Activated naive CD4-positive, alpha-beta T cell treated with anti-CD3 and anti-CD28 coated beads, Interleukin-2, amount 10 ng/mL, durations not matched to agents 7 days and 5 days (primary cell): ENCODE results near the gene RMP24.

ENCODE experiments used
- CTCF ChIA-PET: fragments of 350-600 bp; sonication (Branson Sonifier 250); formaldehyde crosslinking; loops from one replicate; lab custom pipeline; 2021; ENCODE audit warnings: antibody characterized with exemption; lab: Charles Lee
- DNase-seq: peaks from one replicate; pipeline ENCODE4 v3.0.0-alpha.2; 2020
- H3K27ac Mint-ChIP-seq: one replicate; pipeline ENCODE4 v1.8.0; 2021; ENCODE audit warnings: mild to moderate bottlenecking, moderate library complexity, mixed read lengths
- H3K27me3 Mint-ChIP-seq: one replicate; pipeline ENCODE4 v1.8.0; 2021; ENCODE audit warnings: mild to moderate bottlenecking, mixed read lengths
- H3K36me3 Mint-ChIP-seq: one replicate; pipeline ENCODE4 v1.8.0; 2021; ENCODE audit warnings: mixed read lengths
- H3K4me1 Mint-ChIP-seq: one replicate; pipeline ENCODE4 v1.8.0; 2021; ENCODE audit warnings: mixed read lengths
- H3K4me3 Mint-ChIP-seq: one replicate; pipeline ENCODE4 v1.8.0; 2021; ENCODE audit warnings: mild to moderate bottlenecking, moderate library complexity, mixed read lengths
- H3K9me3 Mint-ChIP-seq: one replicate; pipeline ENCODE4 v1.8.0; 2021; ENCODE audit warnings: mixed read lengths

The RMP24 gene

GRCh38 chr18:35979112-35979511 is 6.6 kb downstream of the RMP24 start:
- H3K36me3 Mint-ChIP-seq = peaks cover 61% of the 10 kb centered on the region

GRCh38 chr18:35982409-35983114 is 10.1 kb downstream of the RMP24 start:
- CTCF ChIA-PET = no interaction called here
- H3K9me3 Mint-ChIP-seq = no peaks in the 10 kb centered on the region
- peaks cover 48% of the 10 kb centered on the region for H3K36me3 Mint-ChIP-seq
- H3K4me1 Mint-ChIP-seq = no peaks in the 10 kb centered on the region
- DNase-seq = no peak
- no peak overlapping the region for H3K27ac Mint-ChIP-seq
- H3K4me3 Mint-ChIP-seq = no peak overlapping the region
- H3K27me3 Mint-ChIP-seq = no peaks in the 10 kb centered on the region

More at GRCh38 chr18:35979112-35979511, 6.6 kb downstream of the RMP24 start:
- H3K4me1 Mint-ChIP-seq = peaks cover 15% of the 10 kb centered on the region
- CTCF ChIA-PET = no interaction called here
- H3K4me3 Mint-ChIP-seq = no peak overlapping the region
- no peak for DNase-seq
- H3K9me3 Mint-ChIP-seq = no peaks in the 10 kb centered on the region
- no peaks in the 10 kb centered on the region for H3K27me3 Mint-ChIP-seq
- no peak overlapping the region for H3K27ac Mint-ChIP-seq

- H3K27me3 Mint-ChIP-seq = no peaks in the 10 kb centered on the region
- CTCF ChIA-PET = no interaction called here
- no peaks in the 10 kb centered on the region for H3K4me1 Mint-ChIP-seq
- no peak overlapping the region for H3K4me3 Mint-ChIP-seq
- DNase-seq = no peak
- no peaks in the 10 kb centered on the region for H3K9me3 Mint-ChIP-seq
- H3K27ac Mint-ChIP-seq = no peak overlapping the region
- H3K36me3 Mint-ChIP-seq = peaks cover 44% of the 10 kb centered on the region
These were observed 10.7 kb downstream of the RMP24 start for GRCh38 chr18:35983147-35983546.

DNA sequence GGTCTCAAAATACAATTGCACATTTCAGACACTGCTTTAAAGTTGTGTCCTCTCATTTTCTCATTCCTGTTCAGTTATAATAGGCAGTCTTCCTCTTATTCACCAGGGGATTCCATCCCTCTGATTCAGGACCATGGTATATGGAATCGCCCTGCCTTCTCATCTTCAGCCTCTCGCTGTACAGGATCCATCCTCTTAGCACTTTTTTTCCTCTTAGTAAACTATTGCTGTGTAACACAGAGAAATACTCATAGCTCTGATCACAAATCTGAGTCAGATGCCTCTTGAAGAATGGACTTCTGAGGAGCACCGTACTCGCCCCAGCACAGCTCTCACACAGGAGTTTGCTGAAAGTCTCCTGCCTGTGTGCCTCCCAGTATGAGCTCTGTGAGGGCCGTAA is 11.3 kb downstream of the RMP24 start:
- Mint-ChIP-seq H3K27me3 (no peaks in the 10 kb centered on the region), H3K27ac (no peak overlapping the region), H3K4me3 (no peak overlapping the region), H3K4me1 (no peaks in the 10 kb centered on the region), H3K9me3 (no peaks in the 10 kb centered on the region), H3K36me3 (peaks cover 41% of the 10 kb centered on the region)
- DNase-seq = no peak
- CTCF ChIA-PET = no interaction called here

DNA sequence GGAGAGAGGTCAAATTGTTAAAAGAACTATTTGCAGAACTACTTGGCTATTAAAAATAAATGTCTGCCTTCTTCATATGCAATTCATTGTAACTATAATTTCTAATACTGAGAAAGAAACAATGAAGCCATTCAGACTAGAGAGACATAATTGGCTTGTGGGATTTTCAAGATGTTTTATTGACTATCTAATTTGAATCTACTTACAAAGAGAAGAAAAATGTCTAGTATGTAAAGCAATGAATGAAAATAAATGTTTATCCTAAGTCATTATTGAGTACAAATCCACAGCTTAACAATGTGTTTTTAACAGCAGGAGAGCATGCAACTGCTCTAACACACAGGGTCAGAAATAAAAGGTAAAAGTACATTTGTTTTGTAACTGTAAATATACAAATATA is 19.2 kb downstream of the RMP24 start:
- Mint-ChIP-seq H3K36me3 (peaks cover 12% of the 10 kb centered on the region), H3K27me3 (no peaks in the 10 kb centered on the region), H3K4me1 (no peaks in the 10 kb centered on the region), H3K9me3 (no peaks in the 10 kb centered on the region), H3K4me3 (no peak overlapping the region), H3K27ac (no peak overlapping the region)
- no peak for DNase-seq
- CTCF ChIA-PET = no interaction called here

GRCh38 chr18:35993013-35993412 is 20.5 kb downstream of the RMP24 start:
- CTCF ChIA-PET = no interaction called here
- no peaks in the 10 kb centered on the region for H3K4me1 Mint-ChIP-seq
- no peak overlapping the region for H3K4me3 Mint-ChIP-seq
- H3K36me3 Mint-ChIP-seq = peaks cover 10% of the 10 kb centered on the region
- no peak overlapping the region for H3K27ac Mint-ChIP-seq
- no peaks in the 10 kb centered on the region for H3K9me3 Mint-ChIP-seq
- DNase-seq = no peak
- H3K27me3 Mint-ChIP-seq = no peaks in the 10 kb centered on the region

DNA sequence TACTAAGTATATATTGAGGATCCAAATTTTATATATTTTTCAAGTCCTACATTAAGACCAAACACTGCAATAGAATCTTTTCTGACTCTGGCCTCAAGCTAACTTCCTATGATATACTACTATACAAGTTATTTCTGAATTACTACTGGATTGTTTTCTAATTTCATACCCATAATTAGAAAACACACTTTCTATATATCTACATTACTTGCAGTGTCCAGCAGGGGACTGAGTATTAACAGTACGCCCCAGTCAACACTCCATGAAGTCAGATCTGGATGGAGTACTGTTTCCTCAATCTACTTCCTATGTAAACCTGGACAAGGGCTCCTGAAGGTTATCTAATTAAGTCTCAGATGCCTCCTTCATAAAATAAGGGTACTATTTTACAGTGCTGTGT is 26.5 kb downstream of the RMP24 start:
- CTCF ChIA-PET = interaction anchor here (0.6 kb wide), 1 partner anchor 482 kb away, joined by 3 read pairs; no protein-coding TSS in a partner anchor
- DNase-seq = no peak

GRCh38 chr18:35999925-36000324 is 27.4 kb downstream of the RMP24 start:
- Mint-ChIP-seq H3K27me3 (no peaks in the 10 kb centered on the region), H3K9me3 (no peaks in the 10 kb centered on the region), H3K27ac (no peak overlapping the region), H3K36me3 (no peaks in the 10 kb centered on the region), H3K4me3 (no peak overlapping the region), H3K4me1 (no peaks in the 10 kb centered on the region)
- no peak for DNase-seq
- CTCF ChIA-PET = no interaction called here

More for the DNA sequence above, 26.5 kb downstream of the RMP24 start:
- Mint-ChIP-seq H3K4me1 (no peaks in the 10 kb centered on the region), H3K27ac (no peak overlapping the region), H3K27me3 (no peaks in the 10 kb centered on the region), H3K36me3 (no peaks in the 10 kb centered on the region), H3K4me3 (no peak overlapping the region), H3K9me3 (no peaks in the 10 kb centered on the region)

GRCh38 chr18:36006997-36007396 is 34.5 kb downstream of the RMP24 start:
- no peak for DNase-seq
- Mint-ChIP-seq H3K4me1 (no peaks in the 10 kb centered on the region), H3K36me3 (no peaks in the 10 kb centered on the region), H3K27ac (no peak overlapping the region), H3K9me3 (no peaks in the 10 kb centered on the region), H3K4me3 (no peak overlapping the region), H3K27me3 (no peaks in the 10 kb centered on the region)
- CTCF ChIA-PET = interaction anchor here (0.7 kb wide), 1 partner anchor 11 kb away, joined by 5 read pairs; no protein-coding TSS in a partner anchor

- Mint-ChIP-seq H3K27ac (no peak overlapping the region), H3K27me3 (no peaks in the 10 kb centered on the region), H3K36me3 (no peaks in the 10 kb centered on the region), H3K4me3 (no peak overlapping the region), H3K4me1 (no peaks in the 10 kb centered on the region), H3K9me3 (no peaks in the 10 kb centered on the region)
- CTCF ChIA-PET = no interaction called here
- DNase-seq = no peak
These were observed 36.7 kb downstream of the RMP24 start for GRCh38 chr18:36009214-36009613.

DNA sequence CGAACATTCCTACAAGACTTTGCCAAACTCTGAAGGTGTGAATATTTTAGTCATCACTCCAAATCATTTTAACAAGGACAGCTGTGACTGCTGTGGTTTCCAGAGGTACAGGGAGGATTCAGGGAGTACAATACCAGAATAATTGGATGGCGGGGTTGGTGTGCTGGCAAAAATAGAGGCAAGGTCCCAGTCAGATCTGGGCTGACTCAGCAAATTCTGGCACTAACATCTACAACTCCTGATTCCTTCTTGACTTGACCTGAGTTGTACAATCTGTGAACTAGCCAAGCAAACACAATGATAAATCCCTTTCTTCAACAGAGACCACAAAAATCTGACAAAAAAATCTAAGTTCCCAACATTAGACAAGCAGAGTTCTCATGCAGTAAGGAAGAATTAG is 40.4 kb downstream of the RMP24 start:
- CTCF ChIA-PET = no interaction called here
- DNase-seq = no peak
- no peak overlapping the region for H3K27ac Mint-ChIP-seq
- no peaks in the 10 kb centered on the region for H3K36me3 Mint-ChIP-seq
- no peaks in the 10 kb centered on the region for H3K4me1 Mint-ChIP-seq
- no peak overlapping the region for H3K4me3 Mint-ChIP-seq
- no peaks in the 10 kb centered on the region for H3K27me3 Mint-ChIP-seq
- H3K9me3 Mint-ChIP-seq = no peaks in the 10 kb centered on the region

GRCh38 chr18:36015629-36016028 is 43.1 kb downstream of the RMP24 start:
- Mint-ChIP-seq H3K27me3 (no peaks in the 10 kb centered on the region), H3K4me1 (no peaks in the 10 kb centered on the region), H3K27ac (no peak overlapping the region), H3K36me3 (no peaks in the 10 kb centered on the region), H3K4me3 (no peak overlapping the region), H3K9me3 (no peaks in the 10 kb centered on the region)
- CTCF ChIA-PET = no interaction called here
- DNase-seq = no peak

DNA sequence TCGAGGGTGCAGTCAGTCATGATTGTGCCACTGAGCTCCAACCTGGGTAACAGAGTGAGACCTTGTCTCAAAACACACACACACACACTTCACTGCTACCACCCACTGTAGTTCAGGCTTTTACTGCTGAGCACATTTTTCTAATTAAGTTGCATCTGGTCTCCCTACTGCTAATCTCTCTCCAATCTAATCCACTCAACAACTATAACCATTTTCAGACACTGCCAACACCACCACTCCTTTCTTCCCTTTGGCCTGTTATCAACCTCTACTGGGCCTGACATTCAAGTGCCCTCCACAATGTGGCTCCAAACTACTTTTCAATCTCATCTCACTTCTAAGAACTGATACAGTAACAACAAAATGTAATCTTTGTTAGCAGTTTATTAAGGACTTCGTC is 44.8 kb downstream of the RMP24 start:
- CTCF ChIA-PET = interaction anchor here (0.6 to 3.2 kb wide), 16 partner anchors 10 to 287 kb away, joined by 3 to 38 read pairs (median 4); no protein-coding TSS in a partner anchor
- Mint-ChIP-seq H3K27me3 (no peaks in the 10 kb centered on the region), H3K27ac (no peak overlapping the region), H3K36me3 (no peaks in the 10 kb centered on the region), H3K9me3 (no peaks in the 10 kb centered on the region), H3K4me1 (no peaks in the 10 kb centered on the region), H3K4me3 (no peak overlapping the region)
- no peak for DNase-seq

DNA sequence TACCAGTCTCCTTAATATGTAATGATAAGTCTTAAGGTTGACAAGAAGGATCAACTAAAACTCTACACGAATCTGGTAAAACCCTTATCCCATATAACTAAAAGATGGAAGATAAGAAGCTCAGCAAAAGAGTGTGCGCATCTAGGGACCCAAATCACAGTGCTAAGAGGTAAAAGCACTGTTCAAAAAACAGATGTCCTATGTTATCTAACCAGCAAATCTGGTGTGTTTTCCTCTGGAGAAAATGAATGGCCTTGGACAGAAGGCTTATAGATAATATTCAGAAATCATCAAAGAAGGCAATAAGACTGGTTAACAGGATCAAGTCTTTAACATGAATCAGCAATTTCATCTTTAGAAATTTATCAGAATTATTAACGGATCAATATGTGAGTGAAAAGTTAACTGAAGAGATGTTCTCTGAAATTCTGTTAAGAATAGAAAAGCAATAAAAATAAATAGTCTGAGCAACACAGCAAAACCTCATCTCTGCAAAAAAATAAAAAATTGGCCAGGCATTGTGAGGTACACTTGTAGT is 47.8 kb downstream of the RMP24 start:
- no peak for DNase-seq
- Mint-ChIP-seq H3K4me3 (no peak overlapping the region), H3K36me3 (peaks cover 1% of the 10 kb centered on the region), H3K4me1 (peaks cover 2% of the 10 kb centered on the region), H3K27me3 (no peaks in the 10 kb centered on the region), H3K27ac (no peak overlapping the region), H3K9me3 (no peaks in the 10 kb centered on the region)
- CTCF ChIA-PET = interaction anchor here (0.9 kb wide), 1 partner anchor 76 kb away, joined by 4 read pairs; no protein-coding TSS in a partner anchor

DNA sequence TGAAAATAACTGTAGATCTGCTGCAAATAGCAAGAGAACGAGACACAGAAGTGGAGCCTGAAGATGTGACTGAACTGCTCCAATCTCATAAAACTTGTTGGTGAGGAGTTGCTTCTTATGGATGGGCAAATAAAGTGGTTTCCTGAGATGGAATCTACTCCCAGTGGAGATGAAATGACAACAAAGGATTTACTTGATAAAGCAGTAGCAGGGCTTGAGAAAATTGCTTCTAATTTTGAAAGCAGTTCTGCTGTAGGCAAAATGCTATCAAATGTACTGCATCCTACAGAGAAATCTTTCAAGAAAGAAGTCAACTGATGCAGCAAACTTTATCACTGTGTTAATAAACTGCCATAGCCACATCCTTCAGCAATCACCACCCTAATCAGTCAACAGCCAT is 50.9 kb downstream of the RMP24 start:
- CTCF ChIA-PET = interaction anchor here (1.4 kb wide), 1 partner anchor 261 kb away, joined by 5 read pairs; no protein-coding TSS in a partner anchor
- Mint-ChIP-seq H3K36me3 (peaks cover 9% of the 10 kb centered on the region), H3K4me3 (no peak overlapping the region), H3K27me3 (no peaks in the 10 kb centered on the region), H3K4me1 (peaks cover 4% of the 10 kb centered on the region), H3K27ac (no peak overlapping the region), H3K9me3 (no peaks in the 10 kb centered on the region)
- DNase-seq = no peak
